ENCODE measurements around the gene TNKS1BP1.
"Not testable (repeated sequence)": the region's sequence is repeated elsewhere in the genome, so short reads cannot be mapped to it uniquely, and the experiment has no call there.

The TNKS1BP1 gene

GRCh38 chr11:57283231-57283990 is 41.3 kb downstream of the TNKS1BP1 start:
- DNase-seq, result no peak

GRCh38 chr11:57281546-57281945 is 43.2 kb downstream of the TNKS1BP1 start:
- DNase-seq, result not testable (repeated sequence)

GRCh38 chr11:57279116-57279515 is 45.6 kb downstream of the TNKS1BP1 start:
- no peak for DNase-seq

GRCh38 chr11:57278721-57279095 is 46.0 kb downstream of the TNKS1BP1 start:
- DNase-seq, result no peak

GRCh38 chr11:57277845-57278720 is 46.7 kb downstream of the TNKS1BP1 start:
- DNase-seq, result peak; percentile 30

- DNase-seq, result no peak
These were observed 47.6 kb downstream of the TNKS1BP1 start for GRCh38 chr11:57276971-57277675.

GRCh38 chr11:57276169-57276970 is 48.4 kb downstream of the TNKS1BP1 start:
- DNase-seq, result no peak

- no peak for DNase-seq
These were observed 49.2 kb downstream of the TNKS1BP1 start for GRCh38 chr11:57275582-57275981.

GRCh38 chr11:57274904-57275498 is 49.8 kb downstream of the TNKS1BP1 start:
- DNase-seq, result no peak

- no peak for DNase-seq
These were observed 51.2 kb downstream of the TNKS1BP1 start for GRCh38 chr11:57273448-57274058.

- DNase-seq, result no peak
These were observed 55.2 kb downstream of the TNKS1BP1 start for GRCh38 chr11:57269571-57270021.

GRCh38 chr11:57266157-57266556 is 58.6 kb downstream of the TNKS1BP1 start:
- DNase-seq, result no peak

GRCh38 chr11:57263351-57263750 is 61.4 kb downstream of the TNKS1BP1 start:
- no peak for DNase-seq

- no peak for DNase-seq
These were observed 62.6 kb downstream of the TNKS1BP1 start for GRCh38 chr11:57262157-57262556.

GRCh38 chr11:57260937-57261783 is 63.6 kb downstream of the TNKS1BP1 start:
- no peak for DNase-seq

GRCh38 chr11:57256119-57256518 is 68.6 kb downstream of the TNKS1BP1 start:
- DNase-seq, result no peak

- no peak for DNase-seq
These were observed 69.1 kb downstream of the TNKS1BP1 start for GRCh38 chr11:57255618-57256017.

- no peak for DNase-seq
These were observed 70.1 kb downstream of the TNKS1BP1 start for GRCh38 chr11:57254631-57255030.

GRCh38 chr11:57251491-57252104 is 73.2 kb downstream of the TNKS1BP1 start:
- DNase-seq, result no peak

- no peak for DNase-seq
These were observed 73.7 kb downstream of the TNKS1BP1 start for GRCh38 chr11:57251037-57251436.
